GM21717 (cell line): Measurements from ENCODE around the gene DPPA2.

Experiments
- ATAC-seq: cut with Tn5 transposase; IDR thresholded peaks from one replicate; pipeline ENCODE4 v1.9.1; 2021; ENCODE audit warnings: mild to moderate bottlenecking, moderate library complexity; ENCODE audit not compliant: unreplicated experiment

DPPA2 gene

GRCh38 chr3:109328202-109328601, 11.9 kb upstream of the DPPA2 start:
- no peak for ATAC-seq

- no peak for ATAC-seq
These were observed 9.3 kb upstream of the DPPA2 start for GRCh38 chr3:109325657-109326056.

DNA sequence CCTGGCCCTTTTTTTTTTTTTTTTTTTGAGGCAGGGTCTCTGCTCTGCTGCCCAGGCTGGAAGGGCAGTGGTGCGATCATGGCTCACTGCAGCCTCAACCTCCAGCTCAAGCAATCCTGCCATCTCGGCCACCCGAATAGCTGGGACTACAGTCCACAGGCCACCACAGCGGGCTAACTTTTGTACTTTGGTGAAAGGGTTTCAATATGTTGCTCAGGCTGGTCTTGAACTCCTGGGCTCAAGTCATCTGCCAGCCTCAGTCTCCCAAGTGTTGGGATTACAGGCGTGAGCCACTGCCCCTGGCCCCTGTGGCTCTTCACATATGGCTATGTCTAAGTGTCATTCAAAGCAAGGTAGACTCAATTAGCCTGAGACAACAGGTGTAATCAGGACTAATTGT, 8.8 kb upstream of the DPPA2 start:
- no peak for ATAC-seq

DNA sequence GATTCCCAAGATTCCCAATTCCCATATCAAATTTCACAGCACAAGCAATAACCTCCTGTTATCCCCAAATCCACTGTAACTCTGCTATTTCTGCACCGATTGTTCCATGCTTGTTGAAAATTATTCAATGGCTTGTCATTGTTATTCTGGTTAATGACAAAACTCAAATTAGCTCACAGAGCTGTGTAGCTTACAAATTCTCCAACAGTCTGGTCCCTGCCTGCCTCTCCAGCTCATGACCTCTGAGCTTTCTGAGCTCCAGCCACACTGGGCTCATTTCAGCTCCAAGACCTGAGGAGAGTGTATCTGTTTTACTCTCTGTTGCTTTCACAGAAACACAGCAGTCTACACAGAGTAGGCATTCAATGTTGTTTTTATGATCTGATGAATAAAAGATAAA, 3.3 kb downstream of the DPPA2 start:
- ATAC-seq: no peak

- ATAC-seq: no peak
These were observed 18.8 kb downstream of the DPPA2 start for GRCh38 chr3:109297496-109297895.

GRCh38 chr3:109284071-109284470, 32.2 kb downstream of the DPPA2 start:
- ATAC-seq: no peak

DNA sequence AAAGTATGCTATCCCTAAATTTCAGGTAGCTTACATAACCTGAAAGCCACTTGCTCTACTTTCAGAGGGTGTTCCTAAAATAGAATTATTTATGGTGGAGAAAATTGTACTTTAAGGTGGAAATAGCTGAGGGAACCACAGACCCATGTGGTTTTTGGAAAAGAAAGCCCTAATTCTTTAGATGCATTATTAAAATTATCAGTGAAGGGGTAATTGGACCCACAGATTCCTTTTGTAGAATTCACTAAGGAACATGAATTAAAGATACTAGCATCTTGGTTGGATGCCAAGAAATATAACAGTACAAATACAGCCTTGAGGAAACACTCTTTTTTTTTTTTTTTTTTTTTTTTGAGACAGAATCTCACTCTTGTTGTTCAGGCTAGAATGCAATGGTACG, 37.8 kb downstream of the DPPA2 start:
- no peak for ATAC-seq

DNA sequence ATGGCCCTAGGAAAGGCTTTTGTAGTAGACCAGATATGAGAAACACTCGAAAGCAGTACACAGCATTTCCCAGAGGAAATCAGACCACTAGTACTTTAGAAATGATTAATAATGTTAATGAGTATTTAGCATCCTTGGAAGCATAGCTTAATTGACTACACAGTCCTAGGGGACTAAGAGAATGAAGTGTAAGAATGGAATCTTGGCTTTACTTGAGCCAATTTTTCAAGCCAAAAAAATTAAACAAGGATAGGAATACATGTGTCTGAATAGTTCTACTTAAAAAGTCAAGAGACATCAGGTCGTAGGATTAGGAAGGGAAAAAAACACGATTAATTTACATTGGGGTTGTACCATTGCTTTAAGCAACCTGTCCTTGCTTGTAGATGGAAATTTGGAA, 38.2 kb downstream of the DPPA2 start:
- ATAC-seq: no peak

GRCh38 chr3:109275702-109276293, 40.5 kb downstream of the DPPA2 start:
- ATAC-seq: no peak

- ATAC-seq: no peak
These were observed 45.5 kb downstream of the DPPA2 start for GRCh38 chr3:109270779-109271178.

DNA sequence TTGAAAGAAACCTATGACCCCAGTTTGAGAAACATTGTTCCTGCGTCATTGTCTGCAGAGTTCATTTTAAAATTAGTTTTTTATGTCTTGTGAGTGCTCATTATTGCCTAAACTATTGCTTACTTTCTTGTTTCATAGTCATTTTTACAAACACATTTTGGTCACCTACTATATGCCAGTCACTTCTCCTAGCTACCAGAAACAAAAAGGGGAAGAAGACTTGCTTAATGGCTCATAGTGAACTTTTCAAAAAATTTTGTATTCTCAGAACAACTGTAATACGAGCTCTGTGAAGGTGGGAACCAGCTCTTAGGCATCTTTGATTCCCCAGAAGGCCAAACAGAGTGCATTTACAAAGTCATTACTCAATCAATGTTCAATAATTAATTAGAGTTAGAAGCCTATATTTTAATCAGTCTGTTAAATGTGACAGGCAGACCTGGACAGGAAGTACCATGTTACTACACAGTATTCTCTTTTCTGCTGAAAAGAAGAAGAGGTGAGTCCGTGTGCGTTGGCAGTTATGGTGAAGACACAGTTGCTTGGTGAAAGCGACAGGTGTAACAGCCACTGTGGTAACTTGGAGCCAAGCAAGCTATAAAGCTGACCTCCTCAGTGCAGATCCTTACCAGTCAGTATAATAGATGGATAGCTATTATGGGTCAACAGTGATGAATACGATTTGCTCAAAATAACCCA, 46.6 kb downstream of the DPPA2 start:
- ATAC-seq: no peak

- no peak for ATAC-seq
These were observed 48.1 kb downstream of the DPPA2 start for GRCh38 chr3:109268181-109268580.

DNA sequence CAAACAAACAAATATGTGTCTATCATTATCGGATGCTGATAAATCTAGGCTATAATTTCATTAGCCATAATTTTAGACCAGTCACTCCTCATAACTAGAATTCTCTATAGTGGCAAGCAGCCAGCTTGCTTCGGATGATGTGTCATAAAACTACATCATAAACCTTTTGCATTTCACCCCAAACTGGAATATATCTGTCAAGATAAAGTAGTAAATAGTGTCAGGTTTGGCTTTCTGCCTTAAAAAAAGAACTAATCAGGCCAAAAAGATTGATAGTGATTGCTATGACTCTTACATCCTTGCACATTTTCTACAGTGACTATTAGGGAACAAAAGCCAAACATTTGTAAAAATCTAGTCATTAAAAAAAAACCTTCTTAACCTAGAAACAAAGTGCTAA, 51.0 kb downstream of the DPPA2 start:
- no peak for ATAC-seq

DNA sequence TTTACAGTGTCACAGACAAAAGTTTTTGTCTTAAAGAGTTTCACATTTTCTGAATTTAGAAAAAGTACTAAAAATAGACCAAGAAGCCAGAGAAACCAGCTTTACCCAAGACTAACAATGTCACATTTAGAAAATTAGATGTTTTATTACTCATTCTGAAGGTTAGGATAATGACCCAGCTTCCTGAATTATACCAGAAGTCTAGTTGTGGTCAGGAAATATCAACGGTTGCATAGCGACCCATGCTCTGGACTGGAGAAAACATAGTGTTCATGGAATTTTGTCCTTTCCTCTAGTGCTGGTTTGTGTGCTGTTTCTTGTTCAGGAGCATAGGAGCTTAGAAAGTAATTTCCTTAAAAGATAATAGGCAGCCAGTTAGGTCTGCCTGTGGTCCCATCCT, 59.0 kb downstream of the DPPA2 start:
- no peak for ATAC-seq

- ATAC-seq: no peak
These were observed 61.5 kb downstream of the DPPA2 start for GRCh38 chr3:109254770-109255169.

DNA sequence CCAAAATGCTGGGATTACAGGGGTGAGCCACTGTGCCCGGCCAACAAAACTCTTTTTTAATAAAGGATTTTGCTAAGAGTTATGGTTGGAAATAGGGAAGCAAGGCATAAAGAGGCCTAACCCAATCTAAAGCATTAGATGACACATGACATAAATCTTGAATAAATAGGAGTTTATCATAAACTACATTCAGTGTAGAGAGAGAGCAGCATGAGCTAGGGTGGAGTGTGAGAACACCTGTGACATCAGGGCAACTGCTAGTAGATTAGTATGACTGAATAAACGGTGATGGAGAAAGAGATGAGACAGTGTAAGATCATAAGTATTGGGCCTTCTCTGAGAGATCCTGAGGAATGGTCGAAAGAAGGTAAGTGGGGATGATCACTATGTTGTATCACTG, 63.7 kb downstream of the DPPA2 start:
- no peak for ATAC-seq
